ENCODE results near the gene IGF2BP2.

Gene IGF2BP2

DNA sequence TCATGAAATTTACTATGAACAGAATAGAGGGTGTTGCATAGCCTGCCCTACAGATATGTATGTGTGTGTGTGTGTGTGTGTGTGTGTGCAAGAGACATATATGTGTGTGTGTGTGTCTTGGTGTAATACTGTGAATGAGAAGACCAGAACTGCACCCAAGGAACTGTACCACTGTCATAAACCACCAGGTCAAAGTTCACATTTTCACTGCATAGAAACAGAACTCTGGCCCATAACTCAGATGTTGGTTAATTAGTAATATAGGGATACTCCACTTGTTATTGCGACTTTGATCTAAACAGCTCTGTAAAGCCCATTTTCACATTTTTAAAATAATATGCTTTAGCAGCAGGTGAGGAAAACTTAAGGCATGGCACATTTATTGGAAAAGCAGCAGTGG, 111.8 kb downstream of the IGF2BP2 start:
- no peak for DNase-seq (ENCODE audit: low read depth)

GRCh38 chr3:185712337-185712736, 112.5 kb downstream of the IGF2BP2 start:
- no peak overlapping the region for H3K4me3 ChIP-seq (ENCODE audit: low read depth, low read length)

More for the DNA sequence above, 111.8 kb downstream of the IGF2BP2 start:
- TF ChIP-seq CTCF (IDR thresholded peaks at IDR 0.05; ENCODE audit: low read depth, low read length, missing control alignments): no peak
- no peak overlapping the region for H3K4me3 ChIP-seq (ENCODE audit: low read depth, low read length)

GRCh38 chr3:185711255-185711870, 113.5 kb downstream of the IGF2BP2 start:
- DNase-seq (ENCODE audit: low read depth): no peak
- no peak overlapping the region for H3K4me3 ChIP-seq (ENCODE audit: low read depth, low read length)
- no peak for TF ChIP-seq CTCF (IDR thresholded peaks at IDR 0.05; ENCODE audit: low read depth, low read length, missing control alignments)

More at GRCh38 chr3:185712337-185712736, 112.5 kb downstream of the IGF2BP2 start:
- DNase-seq (ENCODE audit: low read depth): no peak
- TF ChIP-seq CTCF (IDR thresholded peaks at IDR 0.05; ENCODE audit: low read depth, low read length, missing control alignments): no peak

DNA sequence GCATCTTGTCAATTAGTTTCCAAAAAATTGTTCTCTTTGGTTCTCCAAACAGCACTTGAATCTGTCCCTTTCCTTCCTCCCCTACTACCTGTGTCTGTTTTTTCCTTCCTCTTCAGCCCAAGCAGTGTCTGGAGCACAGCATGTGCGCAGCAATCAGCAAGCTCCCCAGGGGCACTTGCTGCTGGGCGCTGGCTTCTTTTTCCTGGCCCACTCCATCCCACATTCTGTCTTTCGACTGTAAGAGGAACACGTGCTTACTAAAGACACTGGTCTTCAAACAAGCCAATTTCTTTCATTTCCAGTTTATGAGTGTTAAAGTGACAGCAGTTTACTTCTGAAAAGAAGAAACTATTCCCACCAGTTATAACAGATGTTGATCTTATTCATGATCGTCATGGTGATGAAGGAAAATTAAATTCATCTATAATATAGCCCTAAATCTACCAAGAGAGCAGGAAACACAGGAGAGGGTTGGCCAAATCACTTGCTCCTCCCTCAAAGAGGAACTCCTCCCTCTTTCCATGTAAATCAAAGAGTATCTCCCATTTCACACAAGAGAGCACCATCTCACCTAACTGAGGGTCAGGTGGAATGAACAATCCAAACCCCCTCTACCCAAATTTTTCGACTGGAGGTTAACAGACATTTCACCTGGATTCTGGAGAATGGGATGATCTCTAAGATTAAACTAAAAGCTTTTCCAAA, 115.4 kb downstream of the IGF2BP2 start:
- no peak for DNase-seq (ENCODE audit: low read depth)
- no peak for TF ChIP-seq CTCF (IDR thresholded peaks at IDR 0.05; ENCODE audit: low read depth, low read length, missing control alignments)
- H3K4me3 ChIP-seq (ENCODE audit: low read depth, low read length): no peak overlapping the region

DNA sequence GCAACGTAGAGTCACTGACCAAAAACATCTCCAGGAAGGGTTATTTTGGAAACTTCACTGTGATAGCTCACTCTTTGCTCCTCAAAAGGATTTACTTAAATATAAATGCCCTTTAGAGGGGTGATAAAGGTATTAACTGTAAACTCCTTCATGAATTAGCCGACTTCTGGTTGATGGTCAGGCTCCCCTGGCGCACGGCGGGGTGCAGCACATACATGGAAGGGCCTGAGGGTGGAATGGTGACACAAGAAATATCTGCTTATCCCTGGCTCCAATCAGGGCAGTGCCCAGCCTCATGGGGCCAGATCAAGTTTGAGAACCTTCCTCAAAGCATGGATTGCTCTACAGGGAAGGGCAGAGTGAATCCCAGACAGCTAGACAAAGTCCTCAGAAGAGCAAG, 116.5 kb downstream of the IGF2BP2 start:
- H3K4me3 ChIP-seq (ENCODE audit: low read depth, low read length): no peak overlapping the region
- DNase-seq (ENCODE audit: low read depth): no peak
- TF ChIP-seq CTCF (IDR thresholded peaks at IDR 0.05; ENCODE audit: low read depth, low read length, missing control alignments): no peak

DNA sequence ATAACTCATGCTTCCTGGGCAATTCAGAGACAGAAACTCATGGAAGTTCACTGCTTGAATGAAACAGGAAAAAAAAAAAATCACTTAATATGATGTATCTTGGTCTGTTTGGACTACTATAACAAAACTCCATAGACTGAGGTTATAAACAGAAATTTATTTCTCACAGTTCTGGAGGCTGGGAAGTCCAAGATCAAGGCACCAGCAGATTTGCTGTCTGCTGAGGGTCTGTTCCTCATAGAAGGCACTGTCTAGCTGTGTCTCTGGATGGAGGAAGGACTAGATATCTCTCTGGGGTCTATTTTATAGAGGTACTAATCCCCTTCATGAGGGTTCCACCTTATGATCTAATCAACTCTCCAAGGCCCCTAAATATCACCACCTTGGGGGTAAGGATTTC, 119.3 kb downstream of the IGF2BP2 start:
- no peak for DNase-seq (ENCODE audit: low read depth)
- no peak overlapping the region for H3K4me3 ChIP-seq (ENCODE audit: low read depth, low read length)
- TF ChIP-seq CTCF (IDR thresholded peaks at IDR 0.05; ENCODE audit: low read depth, low read length, missing control alignments): no peak
